HCT116 (cell line): ENCODE data around the gene BRINP1.

Experiments used
- CEBPB ChIP-seq: IDR thresholded peaks from 2 replicates; pipeline ENCODE4 v1.6.1; 2012; ENCODE audit warnings: low read depth
- EZH2 ChIP-seq: fragments of 200-600 bp; sonication (generic); IDR thresholded peaks from 2 replicates; pipeline ENCODE4 v1.6.1; 2017; ENCODE audit warnings: antibody characterized with exemption, mixed run types
- EZH2phosphoT487 ChIP-seq: fragments of 200-600 bp; IDR thresholded peaks from 2 replicates; pipeline ENCODE4 v1.6.1; 2018; ENCODE audit warnings: antibody characterized with exemption, borderline replicate concordance
- JUND ChIP-seq: IDR thresholded peaks from 2 replicates; pipeline ENCODE4 v1.6.1; 2012
- MAX ChIP-seq: IDR thresholded peaks from 2 replicates; pipeline ENCODE4 v1.6.1; 2012
- POLR2A ChIP-seq: IDR thresholded peaks from 2 replicates; pipeline ENCODE4 v1.7.0; 2011; ENCODE audit warnings: borderline replicate concordance; ENCODE audit not compliant: insufficient read depth, insufficient read length; ENCODE audit errors: extremely low read depth
- POLR2AphosphoS5 ChIP-seq: IDR thresholded peaks from 2 replicates; pipeline ENCODE4 v1.6.1; 2011; ENCODE audit warnings: mild to moderate bottlenecking, low read depth, low read length, moderate library complexity
- SIN3A ChIP-seq: IDR thresholded peaks from 2 replicates; pipeline ENCODE4 v1.6.1; 2012; ENCODE audit warnings: low read depth
- SP1 ChIP-seq: IDR thresholded peaks from 2 replicates; pipeline ENCODE4 v1.6.1; 2012; ENCODE audit warnings: low read depth
- YY1 ChIP-seq: IDR thresholded peaks from 2 replicates; pipeline ENCODE4 v1.6.1; 2011; ENCODE audit warnings: low read length, low read depth, moderate library complexity, mild to moderate bottlenecking; ENCODE audit not compliant: insufficient replicate concordance; ENCODE audit errors: extremely low read depth
- ZBTB33 ChIP-seq: IDR thresholded peaks from 2 replicates; pipeline ENCODE4 v1.6.1; 2011; ENCODE audit warnings: mild to moderate bottlenecking, low read length, moderate library complexity; ENCODE audit not compliant: insufficient replicate concordance; ENCODE audit errors: extremely low read depth
- ZNF274 ChIP-seq: fragments of 200-500 bp; sonication (Bioruptor generic); IDR thresholded peaks from 2 replicates; pipeline ENCODE4 v1.6.1; 2014; ENCODE audit warnings: mild to moderate bottlenecking, low read depth, low read length, inconsistent platforms
- TF ChIP-seq, protein P1 (sequence below), 3 experiments: fragments of 200-600 bp in 1 of 3; sonication (generic) in 1 of 3; IDR thresholded peaks in 2 of 3; conservative IDR thresholded peaks in 1 of 3; 2 replicates each; pipeline ENCODE4 v1.5.1; 2012 to 2017; ENCODE audit warnings: low read depth in 2 of 3, low read length in 2 of 3, antibody characterized with exemption in 1 of 3, borderline replicate concordance in 1 of 3, control low read depth in 1 of 3, mild to moderate bottlenecking in 1 of 3, mixed read lengths in 1 of 3, mixed run types in 1 of 3, moderate library complexity in 1 of 3; ENCODE audit not compliant: insufficient read depth in 1 of 3
- TF ChIP-seq, protein P2 (sequence below): IDR thresholded peaks from 2 replicates; pipeline ENCODE4 v1.6.1; 2012; ENCODE audit warnings: low read depth

- TF ChIP-seq ZNF274 (no peak), EZH2 (no peak), SP1 (no peak), POLR2A (no peak), POLR2AphosphoS5 (no peak), CEBPB (no peak), JUND (no peak), ZBTB33 (no peak), SIN3A (no peak), YY1 (no peak), MAX (no peak), EZH2phosphoT487 (no peak)
- TF ChIP-seq, protein P1, sequence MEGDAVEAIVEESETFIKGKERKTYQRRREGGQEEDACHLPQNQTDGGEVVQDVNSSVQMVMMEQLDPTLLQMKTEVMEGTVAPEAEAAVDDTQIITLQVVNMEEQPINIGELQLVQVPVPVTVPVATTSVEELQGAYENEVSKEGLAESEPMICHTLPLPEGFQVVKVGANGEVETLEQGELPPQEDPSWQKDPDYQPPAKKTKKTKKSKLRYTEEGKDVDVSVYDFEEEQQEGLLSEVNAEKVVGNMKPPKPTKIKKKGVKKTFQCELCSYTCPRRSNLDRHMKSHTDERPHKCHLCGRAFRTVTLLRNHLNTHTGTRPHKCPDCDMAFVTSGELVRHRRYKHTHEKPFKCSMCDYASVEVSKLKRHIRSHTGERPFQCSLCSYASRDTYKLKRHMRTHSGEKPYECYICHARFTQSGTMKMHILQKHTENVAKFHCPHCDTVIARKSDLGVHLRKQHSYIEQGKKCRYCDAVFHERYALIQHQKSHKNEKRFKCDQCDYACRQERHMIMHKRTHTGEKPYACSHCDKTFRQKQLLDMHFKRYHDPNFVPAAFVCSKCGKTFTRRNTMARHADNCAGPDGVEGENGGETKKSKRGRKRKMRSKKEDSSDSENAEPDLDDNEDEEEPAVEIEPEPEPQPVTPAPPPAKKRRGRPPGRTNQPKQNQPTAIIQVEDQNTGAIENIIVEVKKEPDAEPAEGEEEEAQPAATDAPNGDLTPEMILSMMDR (IDR thresholded peaks at IDR 0.05 in 2 of 3, conservative IDR thresholded peaks at IDR 0.05 in 1 of 3; ENCODE audit: borderline replicate concordance in 1 of 3, insufficient read depth in 1 of 3, low read depth in 2 of 3, low read length in 2 of 3), result no peak
- TF ChIP-seq, protein P2, sequence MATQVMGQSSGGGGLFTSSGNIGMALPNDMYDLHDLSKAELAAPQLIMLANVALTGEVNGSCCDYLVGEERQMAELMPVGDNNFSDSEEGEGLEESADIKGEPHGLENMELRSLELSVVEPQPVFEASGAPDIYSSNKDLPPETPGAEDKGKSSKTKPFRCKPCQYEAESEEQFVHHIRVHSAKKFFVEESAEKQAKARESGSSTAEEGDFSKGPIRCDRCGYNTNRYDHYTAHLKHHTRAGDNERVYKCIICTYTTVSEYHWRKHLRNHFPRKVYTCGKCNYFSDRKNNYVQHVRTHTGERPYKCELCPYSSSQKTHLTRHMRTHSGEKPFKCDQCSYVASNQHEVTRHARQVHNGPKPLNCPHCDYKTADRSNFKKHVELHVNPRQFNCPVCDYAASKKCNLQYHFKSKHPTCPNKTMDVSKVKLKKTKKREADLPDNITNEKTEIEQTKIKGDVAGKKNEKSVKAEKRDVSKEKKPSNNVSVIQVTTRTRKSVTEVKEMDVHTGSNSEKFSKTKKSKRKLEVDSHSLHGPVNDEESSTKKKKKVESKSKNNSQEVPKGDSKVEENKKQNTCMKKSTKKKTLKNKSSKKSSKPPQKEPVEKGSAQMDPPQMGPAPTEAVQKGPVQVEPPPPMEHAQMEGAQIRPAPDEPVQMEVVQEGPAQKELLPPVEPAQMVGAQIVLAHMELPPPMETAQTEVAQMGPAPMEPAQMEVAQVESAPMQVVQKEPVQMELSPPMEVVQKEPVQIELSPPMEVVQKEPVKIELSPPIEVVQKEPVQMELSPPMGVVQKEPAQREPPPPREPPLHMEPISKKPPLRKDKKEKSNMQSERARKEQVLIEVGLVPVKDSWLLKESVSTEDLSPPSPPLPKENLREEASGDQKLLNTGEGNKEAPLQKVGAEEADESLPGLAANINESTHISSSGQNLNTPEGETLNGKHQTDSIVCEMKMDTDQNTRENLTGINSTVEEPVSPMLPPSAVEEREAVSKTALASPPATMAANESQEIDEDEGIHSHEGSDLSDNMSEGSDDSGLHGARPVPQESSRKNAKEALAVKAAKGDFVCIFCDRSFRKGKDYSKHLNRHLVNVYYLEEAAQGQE, result no peak
Observed at GRCh38 chr9:119184265-119184936, 184.8 kb downstream of the BRINP1 start.
